GM12872 (cell line): ENCODE measurements around the gene LYPD3.

Experiments
- CTCF ChIP-seq: IDR thresholded peaks from 3 replicates; pipeline ENCODE4 v1.5.1; 2011; ENCODE audit warnings: low read depth, mild to moderate bottlenecking, low read length, moderate library complexity; ENCODE audit not compliant: insufficient read depth

The LYPD3 gene

GRCh38 chr19:43504426-43505185, 39.2 kb upstream of the LYPD3 start, which contains the start of gene PHLDB3:
Gene PHLDB3 (minus strand): TSS chr19:43504746. CDS start chr19:43504118, 628 bp downstream.
- no peak for TF ChIP-seq CTCF

- peak; percentile 39; the same call in 2 of the 3 replicates for TF ChIP-seq CTCF
Observed at GRCh38 chr19:43503501-43504425, 38.4 kb upstream of the LYPD3 start.

GRCh38 chr19:43502419-43502976, 37.1 kb upstream of the LYPD3 start:
- TF ChIP-seq CTCF: no peak

- TF ChIP-seq CTCF: no peak
Observed at GRCh38 chr19:43501661-43502418, 36.4 kb upstream of the LYPD3 start.

- no peak for TF ChIP-seq CTCF
Observed at GRCh38 chr19:43499042-43499441, 33.6 kb upstream of the LYPD3 start.

GRCh38 chr19:43498233-43498842, 32.9 kb upstream of the LYPD3 start:
- no peak for TF ChIP-seq CTCF
